CD4-positive, alpha-beta T cell (primary cell): ENCODE results near the gene FNDC8. TPM values are rescaled to one million over a fixed set of nuclear protein-coding genes. Genes with fewer than 3 reads are reported as not detected.

Experiments used
- ATAC-seq: fragments of 200-7000 bp; cut with Tn5 transposase; one replicate; pipeline ENCODE4 v1.10.0; 2022; ENCODE audit warnings: mild to moderate bottlenecking; ENCODE audit not compliant: poor library complexity
- CTCF ChIA-PET: fragments of 350-600 bp; sonication (Branson Sonifier 250); formaldehyde crosslinking; loops from one replicate; lab custom pipeline; 2021; ENCODE audit warnings: antibody characterized with exemption, inconsistent platforms; lab: Charles Lee
- POLR2A ChIA-PET: fragments of 350-600 bp; sonication (Branson Sonifier 250); formaldehyde crosslinking; loops from one replicate; lab custom pipeline; 2021; ENCODE audit warnings: antibody characterized with exemption, inconsistent platforms; lab: Charles Lee
- DNase-seq, 14 experiments: peaks; one replicate each; pipeline ENCODE4 v3.0.0-alpha.2; 2013 to 2020; ENCODE audit warnings: mixed read lengths in 2 of 14
- H3K27ac ChIP-seq, 2 donors: one replicate each; pipeline versions ENCODE4 v1.5.1 to v1.7.0; 2013; ENCODE audit warnings: low read length in 2 of 2, low read depth in 1 of 2, mild to moderate bottlenecking in 1 of 2
- H3K27me3 ChIP-seq, 2 experiments: 1 replicate in 1 of 2; 2 replicates in 1 of 2; pipeline versions ENCODE4 v1.6.1 to v1.7.0; 2013; ENCODE audit warnings: low read length in 2 of 2, control low read depth in 1 of 2, mild to moderate bottlenecking in 1 of 2, moderate library complexity in 1 of 2; ENCODE audit not compliant: insufficient read depth in 2 of 2, control insufficient read depth in 1 of 2
- H3K36me3 ChIP-seq: one replicate; pipeline ENCODE4 v1.6.1; 2013; ENCODE audit warnings: low read length, control low read depth; ENCODE audit not compliant: insufficient read depth
- H3K4me1 ChIP-seq: one replicate; pipeline ENCODE4 v1.6.1; 2013; ENCODE audit warnings: low read length, control low read depth; ENCODE audit not compliant: insufficient read depth
- H3K4me3 ChIP-seq: one replicate; pipeline ENCODE4 v1.5.1; 2013; ENCODE audit warnings: mild to moderate bottlenecking, low read length, moderate library complexity
- H3K9me3 ChIP-seq, 2 experiments: 1 replicate in 1 of 2; 2 replicates in 1 of 2; pipeline versions ENCODE4 v1.6.1 to v1.7.0; 2013; ENCODE audit warnings: low read length in 2 of 2, mild to moderate bottlenecking in 2 of 2, control low read depth in 1 of 2, moderate library complexity in 1 of 2; ENCODE audit not compliant: control insufficient read depth in 1 of 2, insufficient read depth in 1 of 2
- H3K27ac Mint-ChIP-seq: one replicate; pipeline ENCODE4 v1.8.0; 2020; ENCODE audit warnings: mixed read lengths
- H3K27me3 Mint-ChIP-seq: one replicate; pipeline ENCODE4 v1.8.0; 2021; ENCODE audit warnings: mixed read lengths
- H3K36me3 Mint-ChIP-seq: one replicate; pipeline ENCODE4 v1.8.0; 2021; ENCODE audit warnings: low read depth, mixed read lengths
- H3K4me1 Mint-ChIP-seq: one replicate; pipeline ENCODE4 v1.8.0; 2021; ENCODE audit warnings: low read depth, mixed read lengths
- H3K4me3 Mint-ChIP-seq: one replicate; pipeline ENCODE4 v1.8.0; 2020; ENCODE audit warnings: mild to moderate bottlenecking, mixed read lengths
- H3K9me3 Mint-ChIP-seq: one replicate; pipeline ENCODE4 v1.8.0; 2020; ENCODE audit warnings: mixed read lengths
- intact Hi-C, 2 experiments: fragments of 100-400 bp; cut with DNase I in 1 of 2; cut with micrococcal nuclease in 1 of 2; formaldehyde crosslinking; loops; one replicate each; pipeline versions ENCODE4 v1.15.1 to v1.9.0; 2023 to 2025; cut with DNase I, micrococcal nuclease
- total RNA-seq, 174 experiments: library from RNA in 2 of 174; stranded (reverse) in 2 of 174; gene quantifications; one replicate each; pipeline ENCODE4 v1.2.3 and lab custom pipeline; 2021 to 2026
- TF ChIP-seq, protein P1 (sequence below): fragments of 200-600 bp; IDR thresholded peaks from one replicate; pipeline ENCODE4 v1.8.0; 2022; ENCODE audit warnings: antibody characterized with exemption, mild to moderate bottlenecking

Gene FNDC8
- total RNA-seq, 2 experiments from 2014 or later: not detected

GRCh38 chr17:35099908-35100307, 21.5 kb upstream of the FNDC8 start:
- no peak for DNase-seq
- peaks cover 5% of the 10 kb centered on the region for H3K4me1 ChIP-seq
- no peak overlapping the region for H3K4me3 ChIP-seq
- Mint-ChIP-seq H3K27me3 (no peaks in the 10 kb centered on the region), H3K27ac (no peak overlapping the region), H3K4me1 (no peaks in the 10 kb centered on the region), H3K36me3 (peaks cover 53% of the 10 kb centered on the region), H3K4me3 (no peak overlapping the region), H3K9me3 (no peaks in the 10 kb centered on the region)
- no peaks in the 10 kb centered on the region for H3K9me3 ChIP-seq
- intact Hi-C loops: no loop called here
- ChIA-PET CTCF (no interaction called here), POLR2A (no interaction called here)
- H3K27me3 ChIP-seq: no peaks in the 10 kb centered on the region
- no peak overlapping the region for H3K27ac ChIP-seq
- TF ChIP-seq, protein P1, sequence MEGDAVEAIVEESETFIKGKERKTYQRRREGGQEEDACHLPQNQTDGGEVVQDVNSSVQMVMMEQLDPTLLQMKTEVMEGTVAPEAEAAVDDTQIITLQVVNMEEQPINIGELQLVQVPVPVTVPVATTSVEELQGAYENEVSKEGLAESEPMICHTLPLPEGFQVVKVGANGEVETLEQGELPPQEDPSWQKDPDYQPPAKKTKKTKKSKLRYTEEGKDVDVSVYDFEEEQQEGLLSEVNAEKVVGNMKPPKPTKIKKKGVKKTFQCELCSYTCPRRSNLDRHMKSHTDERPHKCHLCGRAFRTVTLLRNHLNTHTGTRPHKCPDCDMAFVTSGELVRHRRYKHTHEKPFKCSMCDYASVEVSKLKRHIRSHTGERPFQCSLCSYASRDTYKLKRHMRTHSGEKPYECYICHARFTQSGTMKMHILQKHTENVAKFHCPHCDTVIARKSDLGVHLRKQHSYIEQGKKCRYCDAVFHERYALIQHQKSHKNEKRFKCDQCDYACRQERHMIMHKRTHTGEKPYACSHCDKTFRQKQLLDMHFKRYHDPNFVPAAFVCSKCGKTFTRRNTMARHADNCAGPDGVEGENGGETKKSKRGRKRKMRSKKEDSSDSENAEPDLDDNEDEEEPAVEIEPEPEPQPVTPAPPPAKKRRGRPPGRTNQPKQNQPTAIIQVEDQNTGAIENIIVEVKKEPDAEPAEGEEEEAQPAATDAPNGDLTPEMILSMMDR: no peak
- ATAC-seq: no peak
- H3K36me3 ChIP-seq: peaks cover 35% of the 10 kb centered on the region

DNA sequence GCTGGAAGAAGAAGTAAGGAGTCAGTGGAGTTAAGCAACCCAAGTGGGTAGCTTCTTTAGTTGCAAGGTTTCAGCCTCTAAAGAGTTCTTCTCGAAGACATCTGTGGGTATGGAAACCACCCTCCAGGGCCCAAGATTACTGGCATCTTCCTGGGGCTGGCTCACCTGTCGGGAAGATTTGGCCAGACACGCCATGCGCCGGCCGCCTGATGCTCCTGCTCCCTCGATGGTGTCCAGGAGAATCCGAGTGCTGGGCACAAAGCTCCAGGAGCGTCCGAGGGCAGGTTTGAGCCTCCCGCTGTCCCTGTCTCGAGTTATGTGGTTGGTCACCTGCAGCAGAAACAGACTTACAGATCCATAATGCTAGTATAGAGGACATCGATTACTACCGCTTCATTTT, 20.4 kb upstream of the FNDC8 start:
- DNase-seq (no peak), ATAC-seq (no peak)
- Mint-ChIP-seq H3K36me3 (peaks cover 65% of the 10 kb centered on the region), H3K27me3 (no peaks in the 10 kb centered on the region), H3K4me1 (no peaks in the 10 kb centered on the region), H3K4me3 (no peak overlapping the region), H3K27ac (no peak overlapping the region), H3K9me3 (no peaks in the 10 kb centered on the region)
- H3K4me3 ChIP-seq: no peak overlapping the region
- H3K4me1 ChIP-seq: peaks cover 5% of the 10 kb centered on the region
- no peak overlapping the region for H3K27ac ChIP-seq
- no peaks in the 10 kb centered on the region for H3K27me3 ChIP-seq
- TF ChIP-seq, protein P1: no peak
- H3K36me3 ChIP-seq: peaks cover 45% of the 10 kb centered on the region
- ChIA-PET CTCF (no interaction called here), POLR2A (no interaction called here)
- no peaks in the 10 kb centered on the region for H3K9me3 ChIP-seq
- intact Hi-C loops: no loop called here

DNA sequence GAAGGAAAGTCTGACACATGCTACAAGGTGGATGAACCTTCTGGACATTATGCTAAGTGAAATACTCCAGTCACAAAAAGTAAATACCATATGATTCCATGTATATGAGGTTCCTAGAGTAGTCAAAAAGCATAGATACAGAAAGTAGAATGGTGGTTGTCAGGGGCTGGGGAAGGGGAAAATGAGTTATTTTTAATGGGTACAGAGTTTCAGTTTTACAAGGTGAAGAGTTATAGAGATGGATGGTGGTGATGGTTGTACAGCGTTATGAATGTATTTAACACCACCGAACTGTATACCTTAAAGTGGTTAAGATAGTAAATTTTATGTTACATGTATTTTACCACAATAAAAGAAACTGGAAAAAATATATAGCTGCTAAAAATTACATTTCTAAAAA, 19.7 kb upstream of the FNDC8 start:
- Mint-ChIP-seq H3K9me3 (no peaks in the 10 kb centered on the region), H3K27me3 (no peaks in the 10 kb centered on the region), H3K36me3 (peaks cover 71% of the 10 kb centered on the region), H3K27ac (no peak overlapping the region), H3K4me1 (no peaks in the 10 kb centered on the region), H3K4me3 (no peak overlapping the region)
- no peaks in the 10 kb centered on the region for H3K9me3 ChIP-seq
- ChIA-PET CTCF (interaction anchor here (1.3 to 1.6 kb wide), 2 partner anchors 9 to 18 kb away, joined by 3 to 6 read pairs; partner anchors contain the start of gene RAD51D), POLR2A (no interaction called here)
- H3K4me3 ChIP-seq: no peak overlapping the region
- H3K4me1 ChIP-seq: no peaks in the 10 kb centered on the region
- DNase-seq: no peak
- ATAC-seq: no peak
- peaks cover 52% of the 10 kb centered on the region for H3K36me3 ChIP-seq
- intact Hi-C loops: no loop called here
- TF ChIP-seq, protein P1: no peak
- H3K27me3 ChIP-seq: no peaks in the 10 kb centered on the region
- no peak overlapping the region for H3K27ac ChIP-seq
